ENCODE data around the gene CCZ1.
"Not testable (repeated sequence)": the region's sequence is repeated elsewhere in the genome, so short reads cannot be mapped to it uniquely, and the experiment has no call there.

Gene CCZ1

GRCh38 chr7:5898480-5899224 lies at the start of gene CCZ1:
Gene CCZ1 (plus strand): TSS chr7:5898733. CDS start chr7:5898800, 67 bp downstream.
- peak; percentile 95 for DNase-seq

- no peak for DNase-seq
These were observed 47.6 kb upstream of the CCZ1 start for GRCh38 chr7:5850944-5851343.

- DNase-seq = no peak
These were observed 43.8 kb upstream of the CCZ1 start for GRCh38 chr7:5854738-5855137.

- DNase-seq = not testable (repeated sequence)
These were observed 41.4 kb upstream of the CCZ1 start for GRCh38 chr7:5857041-5857575.

GRCh38 chr7:5858494-5858893 lies 40.0 kb upstream of the CCZ1 start:
- DNase-seq = peak; percentile 77

GRCh38 chr7:5861281-5861680 lies 37.3 kb upstream of the CCZ1 start:
- not testable (repeated sequence) for DNase-seq

GRCh38 chr7:5862753-5863366 lies 35.7 kb upstream of the CCZ1 start:
- DNase-seq = not testable (repeated sequence)

GRCh38 chr7:5865279-5865931 lies 33.1 kb upstream of the CCZ1 start:
- not testable (repeated sequence) for DNase-seq

- no peak for DNase-seq
These were observed 31.5 kb upstream of the CCZ1 start for GRCh38 chr7:5867060-5867459.

GRCh38 chr7:5868928-5869341 lies 29.6 kb upstream of the CCZ1 start:
- DNase-seq = not testable (repeated sequence)

- no peak for DNase-seq
These were observed 28.8 kb upstream of the CCZ1 start for GRCh38 chr7:5869691-5870090.

GRCh38 chr7:5870311-5870710 lies 28.2 kb upstream of the CCZ1 start:
- no peak for DNase-seq

GRCh38 chr7:5872326-5872725 lies 26.2 kb upstream of the CCZ1 start:
- no peak for DNase-seq

GRCh38 chr7:5879591-5879990 lies 18.9 kb upstream of the CCZ1 start:
- not testable (repeated sequence) for DNase-seq

- not testable (repeated sequence) for DNase-seq
These were observed 18.4 kb upstream of the CCZ1 start for GRCh38 chr7:5880106-5880505.

GRCh38 chr7:5884431-5884830 lies 14.1 kb upstream of the CCZ1 start:
- not testable (repeated sequence) for DNase-seq

GRCh38 chr7:5888021-5888420 lies 10.5 kb upstream of the CCZ1 start:
- not testable (repeated sequence) for DNase-seq

GRCh38 chr7:5890244-5890643 lies 8.3 kb upstream of the CCZ1 start:
- not testable (repeated sequence) for DNase-seq

- DNase-seq = no peak
These were observed 6.0 kb upstream of the CCZ1 start for GRCh38 chr7:5892498-5892897.

- not testable (repeated sequence) for DNase-seq
These were observed 1.1 kb upstream of the CCZ1 start for GRCh38 chr7:5897369-5897919.

GRCh38 chr7:5903002-5903401 lies 4.5 kb downstream of the CCZ1 start:
- not testable (repeated sequence) for DNase-seq

- not testable (repeated sequence) for DNase-seq
These were observed 6.2 kb downstream of the CCZ1 start for GRCh38 chr7:5904726-5905125.

- DNase-seq = not testable (repeated sequence)
These were observed 10.3 kb downstream of the CCZ1 start for GRCh38 chr7:5908835-5909234.
